Neural cell (in vitro differentiated cells): Measurements from ENCODE around the gene SERGEF. TPM values are rescaled to one million over a fixed set of nuclear protein-coding genes. Genes with fewer than 3 reads are reported as not detected.
A peak's percentile ranks its signal among the peaks of the same experiment; 100 is the strongest.

Experiments used
- H2AFZ ChIP-seq: fragments of 200-600, 300-800 bp; sonication (generic), shearing (Covaris generic); 2 replicates; pipeline ENCODE4 v1.6.0; 2014; ENCODE audit warnings: low read depth, mild to moderate bottlenecking, antibody characterized with exemption, low read length, moderate library complexity
- H3F3A ChIP-seq: fragments of 200-600 bp; shearing (Covaris generic); 2 replicates; pipeline ENCODE4 v1.6.1; 2016; ENCODE audit warnings: mild to moderate bottlenecking, moderate library complexity, mixed read lengths, antibody characterized with exemption, low read length; ENCODE audit not compliant: insufficient read depth, poor library complexity, severe bottlenecking
- H3K27ac ChIP-seq: fragments of 200-600, 300-800 bp; sonication (generic), shearing (Covaris generic); 2 replicates; pipeline ENCODE4 v1.5.1; 2014; ENCODE audit warnings: mild to moderate bottlenecking, low read length, moderate library complexity
- H3K27me3 ChIP-seq: fragments of 300-800, 200-600 bp; sonication (generic), shearing (Covaris generic); 2 replicates; pipeline ENCODE4 v1.6.0; 2014; ENCODE audit warnings: mild to moderate bottlenecking, low read depth, low read length, moderate library complexity; ENCODE audit not compliant: insufficient read depth
- H3K36me3 ChIP-seq: fragments of 300-800, 200-600 bp; sonication (generic), shearing (Covaris generic); 2 replicates; pipeline ENCODE4 v1.5.1; 2014; ENCODE audit warnings: mild to moderate bottlenecking, antibody characterized with exemption, low read length, moderate library complexity; ENCODE audit not compliant: insufficient read depth
- H3K4me2 ChIP-seq: fragments of 300-800, 200-600 bp; sonication (generic), shearing (Covaris generic); 2 replicates; pipeline ENCODE4 v1.6.0; 2014; ENCODE audit warnings: mild to moderate bottlenecking, low read length
- H3K4me3 ChIP-seq: fragments of 300-800, 200-600 bp; sonication (generic), shearing (Covaris generic); 2 replicates; pipeline ENCODE4 v1.5.1; 2014; ENCODE audit warnings: mild to moderate bottlenecking, low read length, moderate library complexity
- H3K79me2 ChIP-seq: fragments of 200-600 bp; shearing (Covaris generic); replicated peaks from 2 replicates; pipeline ENCODE4 v1.6.0; 2014; ENCODE audit warnings: mild to moderate bottlenecking, low read length, moderate library complexity; ENCODE audit not compliant: insufficient read depth
- H3K9ac ChIP-seq: fragments of 300-800, 200-600 bp; sonication (generic), shearing (Covaris generic); 2 replicates; pipeline ENCODE4 v1.6.1; 2016; ENCODE audit warnings: mild to moderate bottlenecking, low read length, mixed read lengths
- H3K9me2 ChIP-seq: fragments of 200-600 bp; shearing (Covaris generic); 2 replicates; pipeline ENCODE4 v1.6.1; 2016; ENCODE audit warnings: mild to moderate bottlenecking, low read length, mixed read lengths; ENCODE audit not compliant: insufficient read depth
- H3K9me3 ChIP-seq: fragments of 200-600, 300-800 bp; sonication (generic), shearing (Covaris generic); 2 replicates; pipeline ENCODE4 v1.6.1; 2016; ENCODE audit warnings: mild to moderate bottlenecking, mixed run types, low read length, moderate library complexity, mixed read lengths
- H4K20me1 ChIP-seq: fragments of 200-600 bp; shearing (Covaris generic); 2 replicates; pipeline ENCODE4 v1.6.1; 2016; ENCODE audit warnings: mild to moderate bottlenecking, mixed run types; ENCODE audit not compliant: insufficient read depth
- EP300 ChIP-seq: fragments of 450-650 bp; conservative IDR thresholded peaks from 2 replicates; pipeline ENCODE4 v1.6.1; 2014; ENCODE audit warnings: antibody characterized with exemption, mild to moderate bottlenecking, moderate library complexity; ENCODE audit not compliant: poor library complexity, severe bottlenecking
- EZH2 ChIP-seq: fragments of 200-600, 300-800 bp; shearing (Covaris generic), sonication (generic); IDR thresholded peaks from 2 replicates; pipeline ENCODE4 v1.6.1; 2014; ENCODE audit warnings: antibody characterized with exemption, low read length, borderline replicate concordance, mild to moderate bottlenecking; ENCODE audit not compliant: insufficient read depth, poor library complexity, severe bottlenecking
- MXI1 ChIP-seq: fragments of 450-650 bp; conservative IDR thresholded peaks from 2 replicates; pipeline ENCODE4 v1.6.1; 2014; ENCODE audit warnings: antibody characterized with exemption, mild to moderate bottlenecking; ENCODE audit not compliant: poor library complexity, severe bottlenecking
- POLR2AphosphoS5 ChIP-seq: IDR thresholded peaks from 2 replicates; pipeline ENCODE4 v1.6.1; 2012
- SMC3 ChIP-seq: fragments of 450-650 bp; conservative IDR thresholded peaks from 2 replicates; pipeline ENCODE4 v1.6.1; 2014; ENCODE audit warnings: antibody characterized with exemption, mild to moderate bottlenecking, moderate library complexity; ENCODE audit not compliant: poor library complexity
- TAF1 ChIP-seq: IDR thresholded peaks from 2 replicates; pipeline ENCODE4 v1.6.1; 2012; ENCODE audit warnings: low read depth
- polyA plus RNA-seq: library from polyadenylated mRNA; depleted of rRNA; stranded (reverse); fragments of >200 nt; gene quantifications from 2 replicates; pipeline ENCODE4 v1.2.3, GENCODE V29; 2014
- TF ChIP-seq, protein P1 (sequence below): IDR thresholded peaks from 2 replicates; pipeline ENCODE4 v1.6.1; 2012; ENCODE audit warnings: borderline replicate concordance
- TF ChIP-seq, protein P2 (sequence below): fragments of 450-650 bp; IDR thresholded peaks from 2 replicates; pipeline ENCODE4 v1.5.1; 2014; ENCODE audit warnings: antibody characterized with exemption, mild to moderate bottlenecking, moderate library complexity; ENCODE audit not compliant: poor library complexity, severe bottlenecking

SERGEF gene
- polyA plus RNA-seq, 1 donor from 2014 or later = 49.6 TPM

DNA sequence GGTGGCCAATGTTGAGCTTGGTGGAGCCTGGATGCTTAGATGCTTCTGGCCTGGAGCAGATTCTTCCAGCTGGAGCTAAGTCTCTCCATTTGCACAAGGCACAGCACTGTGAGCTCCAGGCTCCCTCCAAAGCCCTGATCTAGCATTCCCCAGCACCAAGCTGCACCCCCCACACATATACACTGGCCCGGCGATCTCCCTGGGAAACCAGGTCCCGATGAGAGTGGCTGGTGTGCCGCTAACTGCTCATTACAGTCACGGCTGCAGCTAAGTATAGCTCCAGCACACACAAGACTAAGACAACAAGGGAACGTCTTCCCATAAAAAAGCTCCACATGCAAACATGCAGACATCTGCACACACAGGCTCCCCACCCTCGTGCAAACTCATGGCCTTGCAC lies 260.7 kb downstream of the SERGEF start:
- Histone ChIP-seq H3F3A (no peaks in the 10 kb centered on the region), H3K9ac (no peak overlapping the region), H3K27ac (peak overlapping the region; percentile 28), H3K4me3 (peak overlapping the region; percentile 23), H3K79me2 (peaks cover 13% of the 10 kb centered on the region), H4K20me1 (no peaks in the 10 kb centered on the region), H3K9me2 (no peaks in the 10 kb centered on the region), H3K4me2 (no peak overlapping the region), H2AFZ (no peak overlapping the region), H3K36me3 (no peaks in the 10 kb centered on the region), H3K27me3 (no peaks in the 10 kb centered on the region), H3K9me3 (no peaks in the 10 kb centered on the region)
- TF ChIP-seq MXI1 = no peak
- TF ChIP-seq, protein P1, sequence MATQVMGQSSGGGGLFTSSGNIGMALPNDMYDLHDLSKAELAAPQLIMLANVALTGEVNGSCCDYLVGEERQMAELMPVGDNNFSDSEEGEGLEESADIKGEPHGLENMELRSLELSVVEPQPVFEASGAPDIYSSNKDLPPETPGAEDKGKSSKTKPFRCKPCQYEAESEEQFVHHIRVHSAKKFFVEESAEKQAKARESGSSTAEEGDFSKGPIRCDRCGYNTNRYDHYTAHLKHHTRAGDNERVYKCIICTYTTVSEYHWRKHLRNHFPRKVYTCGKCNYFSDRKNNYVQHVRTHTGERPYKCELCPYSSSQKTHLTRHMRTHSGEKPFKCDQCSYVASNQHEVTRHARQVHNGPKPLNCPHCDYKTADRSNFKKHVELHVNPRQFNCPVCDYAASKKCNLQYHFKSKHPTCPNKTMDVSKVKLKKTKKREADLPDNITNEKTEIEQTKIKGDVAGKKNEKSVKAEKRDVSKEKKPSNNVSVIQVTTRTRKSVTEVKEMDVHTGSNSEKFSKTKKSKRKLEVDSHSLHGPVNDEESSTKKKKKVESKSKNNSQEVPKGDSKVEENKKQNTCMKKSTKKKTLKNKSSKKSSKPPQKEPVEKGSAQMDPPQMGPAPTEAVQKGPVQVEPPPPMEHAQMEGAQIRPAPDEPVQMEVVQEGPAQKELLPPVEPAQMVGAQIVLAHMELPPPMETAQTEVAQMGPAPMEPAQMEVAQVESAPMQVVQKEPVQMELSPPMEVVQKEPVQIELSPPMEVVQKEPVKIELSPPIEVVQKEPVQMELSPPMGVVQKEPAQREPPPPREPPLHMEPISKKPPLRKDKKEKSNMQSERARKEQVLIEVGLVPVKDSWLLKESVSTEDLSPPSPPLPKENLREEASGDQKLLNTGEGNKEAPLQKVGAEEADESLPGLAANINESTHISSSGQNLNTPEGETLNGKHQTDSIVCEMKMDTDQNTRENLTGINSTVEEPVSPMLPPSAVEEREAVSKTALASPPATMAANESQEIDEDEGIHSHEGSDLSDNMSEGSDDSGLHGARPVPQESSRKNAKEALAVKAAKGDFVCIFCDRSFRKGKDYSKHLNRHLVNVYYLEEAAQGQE = no peak
- TF ChIP-seq POLR2AphosphoS5 = peak; percentile 63
- no peak for TF ChIP-seq EZH2
- no peak for TF ChIP-seq EP300

DNA sequence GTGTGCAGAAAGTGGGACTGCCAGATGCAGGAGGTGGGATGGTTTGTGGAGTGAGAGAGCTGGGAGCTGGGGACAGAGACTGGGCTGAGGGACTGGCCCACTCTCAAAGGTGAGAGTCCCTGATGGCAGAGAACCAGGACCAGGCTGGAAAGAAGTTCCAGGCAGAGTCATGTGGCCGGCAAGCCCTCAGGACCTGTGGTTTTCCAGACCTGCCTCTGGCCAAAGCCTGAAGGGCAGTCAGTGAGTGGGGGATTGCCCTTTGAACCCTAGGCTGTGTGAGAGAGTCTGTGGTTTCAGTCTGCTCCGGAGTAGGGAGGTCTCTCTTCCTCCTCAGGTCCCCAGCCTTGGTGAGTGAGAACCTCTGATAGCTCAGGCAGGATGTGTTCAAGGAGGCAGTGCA lies 261.3 kb downstream of the SERGEF start:
- no peak overlapping the region for H3K4me2 ChIP-seq
- no peaks in the 10 kb centered on the region for H3K27me3 ChIP-seq
- no peak for TF ChIP-seq EZH2
- H3F3A ChIP-seq = no peaks in the 10 kb centered on the region
- no peak overlapping the region for H3K9ac ChIP-seq
- no peaks in the 10 kb centered on the region for H3K36me3 ChIP-seq
- H4K20me1 ChIP-seq = no peaks in the 10 kb centered on the region
- H3K79me2 ChIP-seq = peaks cover 7% of the 10 kb centered on the region
- H3K9me2 ChIP-seq = no peaks in the 10 kb centered on the region
- H2AFZ ChIP-seq = no peak overlapping the region
- no peaks in the 10 kb centered on the region for H3K9me3 ChIP-seq
- H3K27ac ChIP-seq = peak overlapping the region; percentile 28
- H3K4me3 ChIP-seq = peak overlapping the region; percentile 23

DNA sequence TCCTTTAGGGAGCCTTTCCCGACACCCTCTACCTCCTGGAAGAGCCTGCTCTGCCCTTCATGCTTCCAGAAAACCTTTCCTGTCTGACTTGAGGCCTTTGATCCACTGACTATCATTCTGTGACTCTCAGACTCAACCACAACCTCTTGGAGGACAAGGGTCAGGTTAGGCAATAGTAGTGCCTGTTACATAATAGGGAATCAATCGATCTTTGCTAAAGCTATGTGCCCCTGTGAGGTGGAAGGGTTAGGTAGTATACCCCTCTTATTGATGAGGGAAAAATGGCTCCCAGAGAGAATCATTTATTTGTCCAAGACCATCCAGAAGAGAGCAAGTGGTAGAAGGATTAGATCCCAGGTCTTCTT lies 262.1 kb downstream of the SERGEF start:
- Histone ChIP-seq H3K79me2 (peaks cover 8% of the 10 kb centered on the region), H3K4me3 (no peak overlapping the region), H3K36me3 (no peaks in the 10 kb centered on the region), H3K9me2 (no peaks in the 10 kb centered on the region), H3K27me3 (no peaks in the 10 kb centered on the region), H4K20me1 (no peaks in the 10 kb centered on the region), H3K9me3 (no peaks in the 10 kb centered on the region), H3K4me2 (no peak overlapping the region), H3K9ac (no peak overlapping the region), H2AFZ (no peak overlapping the region), H3F3A (no peaks in the 10 kb centered on the region), H3K27ac (no peak overlapping the region)
- no peak for TF ChIP-seq EZH2
- TF ChIP-seq, protein P1 = no peak
- TF ChIP-seq MXI1 = no peak
- TF ChIP-seq, protein P2, sequence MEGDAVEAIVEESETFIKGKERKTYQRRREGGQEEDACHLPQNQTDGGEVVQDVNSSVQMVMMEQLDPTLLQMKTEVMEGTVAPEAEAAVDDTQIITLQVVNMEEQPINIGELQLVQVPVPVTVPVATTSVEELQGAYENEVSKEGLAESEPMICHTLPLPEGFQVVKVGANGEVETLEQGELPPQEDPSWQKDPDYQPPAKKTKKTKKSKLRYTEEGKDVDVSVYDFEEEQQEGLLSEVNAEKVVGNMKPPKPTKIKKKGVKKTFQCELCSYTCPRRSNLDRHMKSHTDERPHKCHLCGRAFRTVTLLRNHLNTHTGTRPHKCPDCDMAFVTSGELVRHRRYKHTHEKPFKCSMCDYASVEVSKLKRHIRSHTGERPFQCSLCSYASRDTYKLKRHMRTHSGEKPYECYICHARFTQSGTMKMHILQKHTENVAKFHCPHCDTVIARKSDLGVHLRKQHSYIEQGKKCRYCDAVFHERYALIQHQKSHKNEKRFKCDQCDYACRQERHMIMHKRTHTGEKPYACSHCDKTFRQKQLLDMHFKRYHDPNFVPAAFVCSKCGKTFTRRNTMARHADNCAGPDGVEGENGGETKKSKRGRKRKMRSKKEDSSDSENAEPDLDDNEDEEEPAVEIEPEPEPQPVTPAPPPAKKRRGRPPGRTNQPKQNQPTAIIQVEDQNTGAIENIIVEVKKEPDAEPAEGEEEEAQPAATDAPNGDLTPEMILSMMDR = no peak
- no peak for TF ChIP-seq TAF1
- TF ChIP-seq SMC3 = no peak
